GM12891 (cell line): ENCODE measurements around the gene ABLIM2.

Source experiments
- POLR2A ChIP-seq: IDR thresholded peaks from 2 replicates; pipeline ENCODE4 v1.6.1; 2011; ENCODE audit warnings: low read depth, low read length, control low read depth
- POLR2AphosphoS5 ChIP-seq: IDR thresholded peaks from 2 replicates; pipeline ENCODE4 v1.6.1; 2011; ENCODE audit warnings: low read depth, low read length, control low read depth
- SPI1 ChIP-seq: IDR thresholded peaks from 2 replicates; pipeline ENCODE4 v1.6.1; 2011; ENCODE audit warnings: low read depth, low read length, control low read depth
- TAF1 ChIP-seq: IDR thresholded peaks from 2 replicates; pipeline ENCODE4 v1.6.1; 2011; ENCODE audit warnings: low read depth, low read length, control low read depth

DNA sequence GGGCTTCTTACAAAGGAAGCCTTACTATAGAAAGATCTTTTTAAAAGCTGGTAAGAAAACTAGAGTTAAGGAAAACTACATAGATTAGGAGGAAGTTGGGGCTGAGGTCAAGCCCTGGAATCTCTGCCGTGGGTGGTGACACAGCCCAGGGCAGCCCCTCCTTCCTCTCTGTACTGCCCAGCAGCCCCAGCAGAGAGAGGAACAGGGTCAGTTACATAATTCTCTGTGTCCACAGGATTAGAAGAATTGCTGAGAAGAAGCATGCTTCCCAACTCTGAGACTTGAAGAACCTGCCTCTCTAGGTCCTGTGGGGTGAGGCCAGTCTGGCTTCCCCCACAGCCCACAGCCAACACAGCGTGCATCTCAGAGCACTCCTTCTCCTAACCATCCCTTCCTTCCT, 9.2 kb upstream of the ABLIM2 start:
- TF ChIP-seq POLR2A (no peak), SPI1 (no peak), POLR2AphosphoS5 (no peak), TAF1 (no peak)
